PFSK-1 (cell line): ENCODE results near the gene CPLANE2.

Experiments
- POLR2AphosphoS5 ChIP-seq: IDR thresholded peaks from 2 replicates; pipeline ENCODE4 v1.6.1; 2012; ENCODE audit warnings: low read depth, mild to moderate bottlenecking, control low read depth, low read length, moderate library complexity
- REST ChIP-seq, 2 experiments: IDR thresholded peaks; 2 replicates each; pipeline versions ENCODE4 v1.6.1 to v1.8.0; 2011 to 2012; ENCODE audit warnings: low read depth in 2 of 2, low read length in 2 of 2, control low read depth in 1 of 2, inconsistent platforms in 1 of 2, mild to moderate bottlenecking in 1 of 2, moderate library complexity in 1 of 2; ENCODE audit not compliant: insufficient read depth in 1 of 2

GRCh38 chr1:16247441-16247840, 10.5 kb upstream of the CPLANE2 start:
- TF ChIP-seq REST (IDR thresholded peaks at IDR 0.05; ENCODE audit: insufficient read depth in 1 of 2, low read depth in 2 of 2, low read length in 2 of 2) (no peak), POLR2AphosphoS5 (no peak)
